GM23338 (cell line): ENCODE measurements around the gene ARPC5. TPM values are rescaled to one million over a fixed set of nuclear protein-coding genes. Genes with fewer than 3 reads are reported as not detected.

Experiments used
- ATAC-seq: fragments of 200-7000 bp; cut with Tn5 transposase; 3 replicates; pipeline ENCODE4 v1.9.1; 2020
- DNase-seq: peaks from one replicate; pipeline ENCODE4 v3.0.0-alpha.2; 2015; ENCODE audit warnings: low spot score
- H2AFZ ChIP-seq: fragments of 200-600 bp; sonication (generic); 2 replicates; pipeline ENCODE4 v1.8.0; 2016; ENCODE audit warnings: antibody characterized with exemption, mild to moderate bottlenecking, moderate library complexity
- H3F3A ChIP-seq: fragments of 200-600 bp; sonication (generic); replicated peaks from 2 replicates; pipeline ENCODE4 v1.8.0; 2017; ENCODE audit warnings: antibody characterized with exemption, mixed run types, low read depth
- H3K27ac ChIP-seq: fragments of 200-600 bp; sonication (generic); 2 replicates; pipeline ENCODE4 v1.6.1; 2016; ENCODE audit warnings: low read depth
- H3K27me3 ChIP-seq: fragments of 200-600 bp; sonication (generic); 2 replicates; pipeline ENCODE4 v1.8.0; 2016; ENCODE audit warnings: mild to moderate bottlenecking, mixed run types, moderate library complexity; ENCODE audit not compliant: insufficient read depth
- H3K36me3 ChIP-seq: fragments of 200-600 bp; sonication (generic); 2 replicates; pipeline ENCODE4 v1.8.0; 2016; ENCODE audit warnings: mild to moderate bottlenecking; ENCODE audit not compliant: insufficient read depth
- H3K4me1 ChIP-seq: fragments of 200-600 bp; sonication (generic); 2 replicates; pipeline ENCODE4 v1.8.0; 2016; ENCODE audit warnings: mild to moderate bottlenecking, moderate library complexity; ENCODE audit not compliant: insufficient read depth
- H3K4me2 ChIP-seq: fragments of 200-600 bp; sonication (generic); 2 replicates; pipeline ENCODE4 v1.7.1; 2017; ENCODE audit warnings: mixed run types
- H3K4me3 ChIP-seq: fragments of 200-600 bp; sonication (generic); 2 replicates; pipeline ENCODE4 v1.6.1; 2016; ENCODE audit warnings: mixed run types
- H3K79me2 ChIP-seq: fragments of 200-600 bp; sonication (generic); replicated peaks from 2 replicates; pipeline ENCODE4 v1.8.0; 2017; ENCODE audit warnings: mild to moderate bottlenecking; ENCODE audit not compliant: insufficient read depth
- H3K9me2 ChIP-seq: fragments of 200-600 bp; sonication (generic); 2 replicates; pipeline ENCODE4 v1.8.0; 2017; ENCODE audit not compliant: insufficient read depth
- H4K20me1 ChIP-seq: fragments of 200-600 bp; sonication (generic); replicated peaks from 2 replicates; pipeline ENCODE4 v1.8.0; 2017; ENCODE audit warnings: mild to moderate bottlenecking; ENCODE audit not compliant: insufficient read depth
- H3K27ac Mint-ChIP-seq: 2 replicates; pipeline ENCODE4 v1.8.0; 2020; ENCODE audit warnings: inconsistent platforms, mild to moderate bottlenecking, moderate library complexity, mixed read lengths
- H3K27me3 Mint-ChIP-seq: 3 replicates; pipeline ENCODE4 v1.8.0; 2022; ENCODE audit warnings: low read depth, mild to moderate bottlenecking, moderate library complexity, mixed read lengths, inconsistent platforms; ENCODE audit not compliant: insufficient read depth, poor library complexity
- H3K36me3 Mint-ChIP-seq: 3 replicates; pipeline ENCODE4 v1.8.0; 2021; ENCODE audit warnings: low read depth, mild to moderate bottlenecking, inconsistent platforms, moderate library complexity, mixed read lengths
- H3K4me1 Mint-ChIP-seq: 3 replicates; pipeline ENCODE4 v1.8.0; 2020; ENCODE audit warnings: mild to moderate bottlenecking, inconsistent platforms, mixed read lengths
- H3K4me3 Mint-ChIP-seq: 3 replicates; pipeline ENCODE4 v1.8.0; 2021; ENCODE audit warnings: moderate library complexity, mild to moderate bottlenecking, inconsistent platforms, mixed read lengths
- H3K9me3 Mint-ChIP-seq: 3 replicates; pipeline ENCODE4 v1.8.0; 2020; ENCODE audit warnings: moderate library complexity, mild to moderate bottlenecking, inconsistent platforms, mixed read lengths
- CREB1 ChIP-seq: fragments of 250-450 bp; sonication (Bioruptor Pico); IDR thresholded peaks from 2 replicates; pipeline ENCODE4 v1.5.0; 2020; ENCODE audit warnings: low read depth, mild to moderate bottlenecking, moderate library complexity
- EZH2 ChIP-seq: fragments of 200-600 bp; sonication (generic); IDR thresholded peaks from one replicate; pipeline ENCODE4 v1.8.0; 2017; ENCODE audit warnings: antibody characterized with exemption, mild to moderate bottlenecking, low read depth; ENCODE audit not compliant: unreplicated experiment
- EZH2phosphoT487 ChIP-seq: fragments of 200-600 bp; sonication (generic); IDR thresholded peaks from one replicate; pipeline ENCODE4 v1.8.1; 2018; ENCODE audit warnings: antibody characterized with exemption; ENCODE audit not compliant: unreplicated experiment
- JUNB ChIP-seq: IDR thresholded peaks from one replicate; pipeline ENCODE4 v1.6.1; 2016; ENCODE audit warnings: antibody characterized with exemption; ENCODE audit not compliant: unreplicated experiment
- NANOG ChIP-seq: IDR thresholded peaks from 2 replicates; pipeline ENCODE4 v1.6.1; 2016; ENCODE audit warnings: antibody characterized with exemption, borderline replicate concordance
- POLR2AphosphoS5 ChIP-seq: IDR thresholded peaks from 2 replicates; pipeline ENCODE4 v1.6.1; 2016; ENCODE audit warnings: antibody characterized with exemption, low read depth
- STAT1 ChIP-seq: IDR thresholded peaks from one replicate; pipeline ENCODE4 v1.6.1; 2016; ENCODE audit warnings: antibody characterized with exemption; ENCODE audit not compliant: unreplicated experiment
- ZNF114 ChIP-seq: fragments of 250-450 bp; sonication (Bioruptor Pico); IDR thresholded peaks from 2 replicates; pipeline ENCODE4 v1.5.0; 2020; ENCODE audit warnings: mild to moderate bottlenecking, moderate library complexity
- ZNF331 ChIP-seq: fragments of 250-450 bp; sonication (Bioruptor Pico); IDR thresholded peaks from 2 replicates; pipeline ENCODE4 v1.5.0; 2020; ENCODE audit warnings: low read depth, mild to moderate bottlenecking, moderate library complexity
- ZNF462 ChIP-seq: fragments of 250-450 bp; sonication (Bioruptor Pico); IDR thresholded peaks from 2 replicates; pipeline ENCODE4 v1.5.0; 2020; ENCODE audit warnings: mild to moderate bottlenecking, moderate library complexity
- polyA plus RNA-seq: library from polyadenylated mRNA; unstranded; fragments of >200 nt; fragmentation: Nextera tagmentation; extraction: Ambion mirVana; gene quantifications from 2 replicates; pipeline ENCODE4 v1.2.1, GENCODE V29; 2016
- total RNA-seq: library from RNA; depleted of rRNA; stranded (reverse); fragments of >200 nt; shearing (Covaris generic); gene quantifications from 2 replicates; pipeline ENCODE4 v1.2.3, GENCODE V29; 2014
- TF ChIP-seq, protein P1 (sequence below), 2 experiments: fragments of 200-600 bp in 1 of 2; sonication (generic) in 1 of 2; conservative IDR thresholded peaks; 2 replicates each; pipeline versions ENCODE4 v1.5.1 to v1.6.1; 2016 to 2017; ENCODE audit warnings: antibody characterized with exemption in 2 of 2, low read depth in 2 of 2, mild to moderate bottlenecking in 2 of 2, moderate library complexity in 1 of 2
- TF ChIP-seq, protein P2 (sequence below): IDR thresholded peaks from one replicate; pipeline ENCODE4 v1.6.1; 2018; ENCODE audit warnings: antibody characterized with exemption; ENCODE audit not compliant: unreplicated experiment
- TF ChIP-seq, protein P3 (sequence below): IDR thresholded peaks from 2 replicates; pipeline ENCODE4 v1.6.1; 2016; ENCODE audit warnings: antibody characterized with exemption

The ARPC5 gene
- total and polyA plus RNA-seq, 2 experiments from 2014 or later, result 75.4 to 98.9 TPM

DNA sequence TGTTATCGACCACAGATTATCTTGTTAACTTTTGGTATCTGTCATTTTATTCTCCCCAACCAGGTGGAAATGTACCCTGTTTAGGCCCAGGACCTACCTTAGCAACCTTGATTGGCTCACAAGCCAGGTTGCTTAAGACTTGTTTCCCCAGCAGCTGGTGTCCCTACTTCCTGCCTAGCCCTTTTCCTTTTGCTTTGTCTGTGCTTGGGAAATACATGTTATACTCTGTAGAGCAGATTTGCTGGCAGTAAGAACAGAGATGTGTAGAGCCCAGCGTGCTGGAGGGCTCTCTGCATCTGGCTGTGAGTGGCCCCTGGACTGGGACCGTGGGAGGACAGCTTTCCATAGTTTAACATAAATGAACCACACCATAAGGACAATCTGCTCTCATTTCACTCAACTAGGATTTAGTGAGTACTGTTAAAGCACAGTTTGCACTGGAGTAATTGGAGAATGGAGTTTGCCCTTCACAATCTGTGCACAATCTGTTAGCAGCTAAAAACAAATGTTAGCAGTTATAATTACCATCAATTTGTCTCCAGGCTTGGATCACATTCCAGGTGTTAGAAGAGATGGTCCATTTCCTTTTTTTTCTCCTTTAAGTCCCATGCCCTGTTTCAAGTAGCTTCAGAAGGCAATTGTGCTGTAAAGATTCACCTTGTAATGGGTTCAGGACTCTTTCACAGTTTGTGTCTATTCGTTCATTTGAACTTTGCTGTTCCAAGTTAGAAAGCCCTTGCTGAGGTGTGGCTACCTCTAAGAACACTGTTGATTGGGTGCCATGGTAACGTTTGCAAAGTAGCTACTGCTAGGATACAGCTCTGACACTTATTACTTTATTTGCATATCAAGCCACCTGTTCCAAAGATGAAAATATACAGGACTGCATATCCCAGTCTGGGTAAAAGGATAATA lies 17.2 kb upstream of the ARPC5 start, which contains the start of gene APOBEC4:
Gene APOBEC4 (minus strand): TSS at position 770 of the 915 bp plus-strand sequence. CDS start 4,535 bp downstream, outside the sequence.
- Histone ChIP-seq H3K27ac (no peak within 1 kb of the TSS), H3K4me1 (no peaks in the 10 kb centered on the region)
- no peak within 1 kb of the TSS for H3K4me3 Mint-ChIP-seq

More for the DNA sequence above, 17.2 kb upstream of the ARPC5 start, which contains the start of gene APOBEC4:
- no peaks in the 10 kb centered on the region for H3K27me3 ChIP-seq
- TF ChIP-seq EZH2phosphoT487 (no peak), NANOG (no peak), JUNB (no peak), ZNF462 (no peak), ZNF114 (CRISPR knock-in tag) (no peak), ZNF331 (CRISPR knock-in tag) (no peak), STAT1 (no peak), EZH2 (no peak), CREB1 (no peak), POLR2AphosphoS5 (no peak)
- TF ChIP-seq, protein P1, sequence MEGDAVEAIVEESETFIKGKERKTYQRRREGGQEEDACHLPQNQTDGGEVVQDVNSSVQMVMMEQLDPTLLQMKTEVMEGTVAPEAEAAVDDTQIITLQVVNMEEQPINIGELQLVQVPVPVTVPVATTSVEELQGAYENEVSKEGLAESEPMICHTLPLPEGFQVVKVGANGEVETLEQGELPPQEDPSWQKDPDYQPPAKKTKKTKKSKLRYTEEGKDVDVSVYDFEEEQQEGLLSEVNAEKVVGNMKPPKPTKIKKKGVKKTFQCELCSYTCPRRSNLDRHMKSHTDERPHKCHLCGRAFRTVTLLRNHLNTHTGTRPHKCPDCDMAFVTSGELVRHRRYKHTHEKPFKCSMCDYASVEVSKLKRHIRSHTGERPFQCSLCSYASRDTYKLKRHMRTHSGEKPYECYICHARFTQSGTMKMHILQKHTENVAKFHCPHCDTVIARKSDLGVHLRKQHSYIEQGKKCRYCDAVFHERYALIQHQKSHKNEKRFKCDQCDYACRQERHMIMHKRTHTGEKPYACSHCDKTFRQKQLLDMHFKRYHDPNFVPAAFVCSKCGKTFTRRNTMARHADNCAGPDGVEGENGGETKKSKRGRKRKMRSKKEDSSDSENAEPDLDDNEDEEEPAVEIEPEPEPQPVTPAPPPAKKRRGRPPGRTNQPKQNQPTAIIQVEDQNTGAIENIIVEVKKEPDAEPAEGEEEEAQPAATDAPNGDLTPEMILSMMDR (conservative IDR thresholded peaks at IDR 0.05; ENCODE audit: low read depth in 2 of 2), result no peak
- TF ChIP-seq, protein P2, sequence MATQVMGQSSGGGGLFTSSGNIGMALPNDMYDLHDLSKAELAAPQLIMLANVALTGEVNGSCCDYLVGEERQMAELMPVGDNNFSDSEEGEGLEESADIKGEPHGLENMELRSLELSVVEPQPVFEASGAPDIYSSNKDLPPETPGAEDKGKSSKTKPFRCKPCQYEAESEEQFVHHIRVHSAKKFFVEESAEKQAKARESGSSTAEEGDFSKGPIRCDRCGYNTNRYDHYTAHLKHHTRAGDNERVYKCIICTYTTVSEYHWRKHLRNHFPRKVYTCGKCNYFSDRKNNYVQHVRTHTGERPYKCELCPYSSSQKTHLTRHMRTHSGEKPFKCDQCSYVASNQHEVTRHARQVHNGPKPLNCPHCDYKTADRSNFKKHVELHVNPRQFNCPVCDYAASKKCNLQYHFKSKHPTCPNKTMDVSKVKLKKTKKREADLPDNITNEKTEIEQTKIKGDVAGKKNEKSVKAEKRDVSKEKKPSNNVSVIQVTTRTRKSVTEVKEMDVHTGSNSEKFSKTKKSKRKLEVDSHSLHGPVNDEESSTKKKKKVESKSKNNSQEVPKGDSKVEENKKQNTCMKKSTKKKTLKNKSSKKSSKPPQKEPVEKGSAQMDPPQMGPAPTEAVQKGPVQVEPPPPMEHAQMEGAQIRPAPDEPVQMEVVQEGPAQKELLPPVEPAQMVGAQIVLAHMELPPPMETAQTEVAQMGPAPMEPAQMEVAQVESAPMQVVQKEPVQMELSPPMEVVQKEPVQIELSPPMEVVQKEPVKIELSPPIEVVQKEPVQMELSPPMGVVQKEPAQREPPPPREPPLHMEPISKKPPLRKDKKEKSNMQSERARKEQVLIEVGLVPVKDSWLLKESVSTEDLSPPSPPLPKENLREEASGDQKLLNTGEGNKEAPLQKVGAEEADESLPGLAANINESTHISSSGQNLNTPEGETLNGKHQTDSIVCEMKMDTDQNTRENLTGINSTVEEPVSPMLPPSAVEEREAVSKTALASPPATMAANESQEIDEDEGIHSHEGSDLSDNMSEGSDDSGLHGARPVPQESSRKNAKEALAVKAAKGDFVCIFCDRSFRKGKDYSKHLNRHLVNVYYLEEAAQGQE, result no peak
- TF ChIP-seq, protein P3, sequence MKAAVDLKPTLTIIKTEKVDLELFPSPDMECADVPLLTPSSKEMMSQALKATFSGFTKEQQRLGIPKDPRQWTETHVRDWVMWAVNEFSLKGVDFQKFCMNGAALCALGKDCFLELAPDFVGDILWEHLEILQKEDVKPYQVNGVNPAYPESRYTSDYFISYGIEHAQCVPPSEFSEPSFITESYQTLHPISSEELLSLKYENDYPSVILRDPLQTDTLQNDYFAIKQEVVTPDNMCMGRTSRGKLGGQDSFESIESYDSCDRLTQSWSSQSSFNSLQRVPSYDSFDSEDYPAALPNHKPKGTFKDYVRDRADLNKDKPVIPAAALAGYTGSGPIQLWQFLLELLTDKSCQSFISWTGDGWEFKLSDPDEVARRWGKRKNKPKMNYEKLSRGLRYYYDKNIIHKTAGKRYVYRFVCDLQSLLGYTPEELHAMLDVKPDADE, result no peak
- H2AFZ ChIP-seq, result no peak within 1 kb of the TSS
- H3K36me3 ChIP-seq, result no peaks in the 10 kb centered on the region
- no peak within 1 kb of the TSS for H3K4me2 ChIP-seq
- peaks cover 2% of the 10 kb centered on the region; the same call in 1 of the 3 replicates for H3K9me3 Mint-ChIP-seq
- 0 out of 2 replicates have a peak, but pooled peaks cover 2% of the 10 kb centered on the region for H3K9me2 ChIP-seq
- no peaks in the 10 kb centered on the region for H3K79me2 ChIP-seq
- no peak within 1 kb of the TSS for H3K4me3 ChIP-seq
- peaks cover 3% of the 10 kb centered on the region; the same call in 1 of the 3 replicates for H3K36me3 Mint-ChIP-seq
- no peak for ATAC-seq
- H3F3A ChIP-seq, result no peaks in the 10 kb centered on the region
- no peaks in the 10 kb centered on the region for H3K27me3 Mint-ChIP-seq
- no peak for DNase-seq
- peaks cover 6% of the 10 kb centered on the region; the same call in 2 of the 3 replicates for H3K4me1 Mint-ChIP-seq
- H4K20me1 ChIP-seq, result no peaks in the 10 kb centered on the region
- no peak within 1 kb of the TSS for H3K27ac Mint-ChIP-seq
